HepG2 (cell line): ENCODE data around the gene MPC1L. TPM values are rescaled to one million over a fixed set of nuclear protein-coding genes. Genes with fewer than 3 reads are reported as not detected.

Experiments used
- ATAC-seq: fragments of 200-7000 bp; cut with Tn5 transposase; 3 replicates; pipeline ENCODE4 v1.9.1; 2020; ENCODE audit warnings: mild to moderate bottlenecking, moderate library complexity
- BruUV-seq: library from RNA; stranded (reverse); fragments of 400-500 nt; replicated peaks from 2 replicates; lab custom pipeline; 2021; lab: Mats Ljungman, UMichigan
- CTCF ChIA-PET: fragments of 300-600 bp; formaldehyde crosslinking; extraction: SDS; loops from one replicate; lab custom pipeline; 2021; ENCODE audit warnings: low total read pairs, inconsistent platforms, low intra/inter-chr PET ratio; lab: Yijun Ruan, JAX
- POLR2A ChIA-PET: fragments of 350-600 bp; sonication (Branson Sonifier 250); formaldehyde crosslinking; loops from one replicate; lab custom pipeline; 2020; ENCODE audit warnings: antibody characterized with exemption, inconsistent platforms; lab: Yijun Ruan, JAX
- DNase-seq: peaks from one replicate; pipeline ENCODE4 v3.0.0-alpha.2; 2015; ENCODE audit warnings: low spot score
- FAIRE-seq: peaks from 3 replicates; lab custom pipeline; 2011; peaks lifted over from hg19 to GRCh38; lab: Jason Lieb, UNC
- H2AFZ ChIP-seq: one replicate; pipeline ENCODE4 v1.6.1; 2011; ENCODE audit warnings: low read length, inconsistent platforms
- H3K27ac ChIP-seq: fragments of 300-600 bp; 3 replicates; pipeline ENCODE4 v1.8.0; 2011; ENCODE audit warnings: mixed run types, mild to moderate bottlenecking, mixed read lengths, low read length, inconsistent platforms; ENCODE audit not compliant: insufficient read depth; ENCODE audit errors: extremely low read length
- H3K27me3 ChIP-seq, 2 experiments: fragments of 200-600 bp in 1 of 2; 2 replicates in 1 of 2; 3 replicates in 1 of 2; pipeline versions ENCODE4 v1.6.0 to v1.8.0; 2011; ENCODE audit warnings: low read length in 2 of 2, mild to moderate bottlenecking in 2 of 2, moderate library complexity in 2 of 2, inconsistent platforms in 1 of 2; ENCODE audit not compliant: insufficient read depth in 2 of 2, control insufficient read depth in 1 of 2
- H3K36me3 ChIP-seq, 2 experiments: fragments of 200-600 bp in 1 of 2; replicated peaks in 1 of 2; 2 replicates in 1 of 2; 3 replicates in 1 of 2; pipeline versions ENCODE4 v1.5.1 to v1.8.0; 2011; ENCODE audit warnings: low read length in 2 of 2, inconsistent platforms in 1 of 2; ENCODE audit not compliant: insufficient read depth in 2 of 2, control insufficient read depth in 1 of 2
- H3K4me1 ChIP-seq: 2 replicates; pipeline ENCODE4 v1.5.1; 2012; ENCODE audit warnings: low read length, inconsistent platforms; ENCODE audit not compliant: insufficient read depth
- H3K4me2 ChIP-seq: 2 replicates; pipeline ENCODE4 v1.6.0; 2011; ENCODE audit warnings: low read depth, low read length, inconsistent platforms
- H3K4me3 ChIP-seq, 3 experiments: fragments of 200-600 bp in 1 of 3; sonication (generic), shearing (Covaris generic) in 1 of 3; replicated peaks in 1 of 3; 2 replicates each; pipeline ENCODE4 v1.5.1; 2011 to 2016; ENCODE audit warnings: low read length in 3 of 3, inconsistent platforms in 2 of 3, low read depth in 2 of 3, mild to moderate bottlenecking in 2 of 3, control low read depth in 1 of 3, mixed read lengths in 1 of 3; ENCODE audit not compliant: insufficient read depth in 1 of 3
- H3K79me2 ChIP-seq: one replicate; pipeline ENCODE4 v1.6.1; 2011; ENCODE audit warnings: low read length, inconsistent platforms; ENCODE audit not compliant: insufficient read depth
- H3K9ac ChIP-seq: 2 replicates; pipeline ENCODE4 v1.6.0; 2011; ENCODE audit warnings: mild to moderate bottlenecking, low read depth, low read length, inconsistent platforms; ENCODE audit not compliant: insufficient read depth
- H3K9me3 ChIP-seq: 2 replicates; pipeline ENCODE4 v1.5.1; 2012; ENCODE audit warnings: mild to moderate bottlenecking, low read length
- H4K20me1 ChIP-seq: 2 replicates; pipeline ENCODE4 v1.6.0; 2011; ENCODE audit warnings: inconsistent platforms, mild to moderate bottlenecking, low read length, moderate library complexity; ENCODE audit not compliant: insufficient read depth
- AGO1 ChIP-seq: fragments of 200-400 bp; formaldehyde crosslinking; IDR thresholded peaks from 2 replicates; pipeline ENCODE4 v1.6.1; 2017; ENCODE audit warnings: mild to moderate bottlenecking, low read depth, low read length, moderate library complexity; ENCODE audit not compliant: poor library complexity, severe bottlenecking
- BRF2 ChIP-seq: sonication (generic); formaldehyde crosslinking; IDR thresholded peaks from 2 replicates; pipeline ENCODE4 v1.8.1; 2022; ENCODE audit warnings: mild to moderate bottlenecking, missing genetic modification reagents
- DMTF1 ChIP-seq: sonication (generic); formaldehyde crosslinking; IDR thresholded peaks from 2 replicates; pipeline ENCODE4 v1.4.0; 2020; ENCODE audit warnings: mild to moderate bottlenecking, missing genetic modification reagents
- E2F5 ChIP-seq: sonication (generic); formaldehyde crosslinking; conservative IDR thresholded peaks from 2 replicates; pipeline ENCODE4 v1.4.0; 2020; ENCODE audit warnings: missing genetic modification reagents
- FOXM1 ChIP-seq: sonication (generic); formaldehyde crosslinking; IDR thresholded peaks from 2 replicates; pipeline ENCODE4 v1.5.0; 2020; ENCODE audit warnings: missing genetic modification reagents
- MEF2D ChIP-seq: sonication (generic); formaldehyde crosslinking; IDR thresholded peaks from 2 replicates; pipeline ENCODE4 v1.5.1; 2020; ENCODE audit warnings: mild to moderate bottlenecking, missing genetic modification reagents
- MTF1 ChIP-seq: sonication (generic); formaldehyde crosslinking; IDR thresholded peaks from 2 replicates; pipeline ENCODE4 v1.5.0; 2020; ENCODE audit warnings: missing genetic modification reagents
- SIN3B ChIP-seq: fragments of 150-350 bp; IDR thresholded peaks from 2 replicates; pipeline ENCODE4 v1.6.1; 2014; ENCODE audit warnings: low read length
- SNRNP70 ChIP-seq: fragments of 200-400 bp; formaldehyde crosslinking; IDR thresholded peaks from 2 replicates; pipeline ENCODE4 v1.6.1; 2017; ENCODE audit warnings: mild to moderate bottlenecking, low read depth, low read length, moderate library complexity
- TCF12 ChIP-seq, 2 experiments: fragments of 450-650 bp in 1 of 2; sonication (generic) in 1 of 2; formaldehyde crosslinking in 1 of 2; IDR thresholded peaks; 2 replicates each; pipeline versions ENCODE4 v1.6.1 to v1.8.0; 2017 to 2022; ENCODE audit warnings: antibody characterized with exemption in 1 of 2, mild to moderate bottlenecking in 1 of 2, missing genetic modification reagents in 1 of 2, moderate library complexity in 1 of 2
- TCF7L2 ChIP-seq: IDR thresholded peaks from 2 replicates; pipeline ENCODE4 v1.6.1; 2011; ENCODE audit warnings: mild to moderate bottlenecking, low read depth, low read length, moderate library complexity
- ZKSCAN1 ChIP-seq: fragments of 150-350 bp; IDR thresholded peaks from 2 replicates; pipeline ENCODE4 v1.6.1; 2014; ENCODE audit warnings: low read length
- ZNF256 ChIP-seq: sonication (generic); formaldehyde crosslinking; conservative IDR thresholded peaks from 2 replicates; pipeline ENCODE4 v1.4.0; 2020; ENCODE audit warnings: missing genetic modification reagents
- ZNF816 ChIP-seq: sonication (generic); formaldehyde crosslinking; IDR thresholded peaks from 2 replicates; pipeline ENCODE4 v1.8.0; 2022; ENCODE audit warnings: missing genetic modification reagents, mild to moderate bottlenecking, borderline replicate concordance
- WGBS: methylation state at CpG from one replicate; pipeline ENCODE4 v1.1.6; 2017; ENCODE audit warnings: low lambda C conversion rate; 5-methylcytosine and 5-hydroxymethylcytosine counted together
- in situ Hi-C: cut with HindIII; loops from 2 replicates; pipeline ENCODE4 v1.10.0; 2017; ENCODE audit warnings: low pct_unique_long_range_greater_than_20kb; ENCODE audit not compliant: extremely low pct_ligation_motif_present
- intact Hi-C: fragments of 100-400 bp; cut with micrococcal nuclease; formaldehyde crosslinking; loops from one replicate; pipeline ENCODE4 v1.10.0; 2022; ENCODE audit not compliant: unreplicated experiment
- polyA plus RNA-seq, 8 experiments: library from polyadenylated mRNA; depleted of rRNA in 3 of 8; stranded (reverse) in 7 of 8; unstranded in 1 of 8; fragments of >200 nt; fragmentation: Illumina TruSeq in 4 of 8; extraction: Trizol in 4 of 8; gene quantifications; 2 replicates each; pipeline versions ENCODE4 v1.2.1 to v1.2.3, GENCODE V29; 2011 to 2016; ENCODE audit warnings: low read depth in 4 of 8, missing spikeins in 1 of 8, mixed read lengths in 1 of 8; ENCODE audit not compliant: insufficient read depth in 1 of 8
- total RNA-seq, 5 experiments: library from RNA; depleted of rRNA; stranded (reverse); fragments of >200 nt; fragmentation: Illumina TruSeq; extraction: Trizol; gene quantifications; 2 replicates each; pipeline ENCODE4 v1.2.3, GENCODE V29; 2016; ENCODE audit warnings: low read depth in 1 of 5

MPC1L gene
- total and polyA plus RNA-seq, 2 of the 13 experiments (the other 11 are each of a cell fraction or from before 2014, with no cell fraction given) = not detected

GRCh38 chrX:40660381-40660780 lies 37.2 kb downstream of the MPC1L start:
- CTCF ChIA-PET = no interaction called here
- WGBS = 93% methylated on average over 5 of the region's 5 CpGs
- H4K20me1 ChIP-seq = no peaks in the 10 kb centered on the region
- in situ Hi-C loops (no loop called here), intact Hi-C loops (no loop called here)
- no peak for TF ChIP-seq ZNF816 (CRISPR knock-in tag)
- no peak for TF ChIP-seq TCF7L2
- TF ChIP-seq ZKSCAN1 = no peak
- TF ChIP-seq, all 625 proteins: peak for 0
- Histone ChIP-seq H3K9me3 (no peaks in the 10 kb centered on the region), H3K4me3 (no peak overlapping the region), H2AFZ (no peak overlapping the region), H3K4me1 (no peaks in the 10 kb centered on the region), H3K36me3 (peaks cover 0 to 28% of the 10 kb centered on the region in 2 experiments; a peak in 3 of 5 replicates), H3K27me3 (no peaks in the 10 kb centered on the region), H3K9ac (no peak overlapping the region), H3K4me2 (no peak overlapping the region), H3K27ac (no peak overlapping the region), H3K79me2 (no peaks in the 10 kb centered on the region)
- BruUV-seq = no TSS peak
- ATAC-seq (no peak), FAIRE-seq (no peak), DNase-seq (no peak)
- POLR2A ChIA-PET = no interaction called here

GRCh38 chrX:40661489-40661888 lies 38.3 kb downstream of the MPC1L start:
- no peak overlapping the region for H3K4me3 ChIP-seq
- no peaks in the 10 kb centered on the region for H3K27me3 ChIP-seq
- no peak overlapping the region for H3K9ac ChIP-seq
- FAIRE-seq (no peak), ATAC-seq (no peak), DNase-seq (no peak)
- no peak overlapping the region for H2AFZ ChIP-seq
- in situ Hi-C loops = no loop called here
- WGBS = 97% methylated on average over 2 of the region's 2 CpGs
- TF ChIP-seq MEF2D (CRISPR knock-in tag) (no peak), SIN3B (no peak), TCF12 (IDR thresholded peaks at IDR 0.05) (no peak), TCF12 (CRISPR knock-in tag; IDR thresholded peaks at IDR 0.05) (no peak), AGO1 (no peak), E2F5 (CRISPR knock-in tag) (no peak), FOXM1 (CRISPR knock-in tag) (no peak), SNRNP70 (no peak), MTF1 (CRISPR knock-in tag) (no peak), BRF2 (CRISPR knock-in tag) (no peak), ZNF256 (CRISPR knock-in tag) (no peak), DMTF1 (CRISPR knock-in tag) (no peak)
- no TSS peak for BruUV-seq
- no peaks in the 10 kb centered on the region for H3K79me2 ChIP-seq
- intact Hi-C loops = no loop called here
- H3K36me3 ChIP-seq = peaks cover 0 to 28% of the 10 kb centered on the region in 2 experiments; a peak in 3 of 5 replicates
- H3K4me2 ChIP-seq = no peak overlapping the region
- H3K4me1 ChIP-seq = no peaks in the 10 kb centered on the region
- ChIA-PET POLR2A (no interaction called here), CTCF (no interaction called here)
- no peaks in the 10 kb centered on the region for H3K9me3 ChIP-seq
- H3K27ac ChIP-seq = no peak overlapping the region
- no peaks in the 10 kb centered on the region for H4K20me1 ChIP-seq
